Measurements from ENCODE around the gene C6orf47. TPM values are rescaled to one million over a fixed set of nuclear protein-coding genes. Genes with fewer than 3 reads are reported as not detected.
A peak's percentile ranks its signal among the peaks of the same experiment; 100 is the strongest.

The C6orf47 gene
- total and polyA plus RNA-seq, 2 of the 13 experiments (the other 11 are each of a cell fraction or from before 2014, with no cell fraction given), result 1.7 to 18.1 TPM

- TF ChIP-seq ZNF740 (CRISPR knock-in tag; IDR thresholded peaks at IDR 0.05), result no peak
- TF ChIP-seq PAWR (CRISPR knock-in tag; IDR thresholded peaks at IDR 0.05; ENCODE audit: borderline replicate concordance), result no peak
- TF ChIP-seq ZNF782 (CRISPR knock-in tag; IDR thresholded peaks at IDR 0.05; ENCODE audit: borderline replicate concordance), result no peak; the same call in 1 of the 2 replicates
- no peak for TF ChIP-seq CENPBD1 (CRISPR knock-in tag; IDR thresholded peaks at IDR 0.05; ENCODE audit: borderline replicate concordance, low read depth)
- 0 out of 2 replicates have a peak, but pooled peaks have one; percentile 72 for TF ChIP-seq RFXAP (CRISPR knock-in tag; IDR thresholded peaks at IDR 0.05; ENCODE audit: borderline replicate concordance)
- peak; percentile 68; the same call in 1 of the 2 replicates for TF ChIP-seq ZNF280B (CRISPR knock-in tag; IDR thresholded peaks at IDR 0.05; ENCODE audit: borderline replicate concordance)
- no peak for TF ChIP-seq NR1H2 (CRISPR knock-in tag; IDR thresholded peaks at IDR 0.05; ENCODE audit: borderline replicate concordance, low read depth)
- TF ChIP-seq ZNF720 (CRISPR knock-in tag; IDR thresholded peaks at IDR 0.05), result no peak
- peak; percentile 93 for TF ChIP-seq THAP11 (CRISPR knock-in tag; IDR thresholded peaks at IDR 0.05)
- TF ChIP-seq ZNF850 (CRISPR knock-in tag; conservative IDR thresholded peaks at IDR 0.05), result 0 out of 2 replicates have a peak, but pooled peaks have one; percentile 33
- peak; percentile 100 for TF ChIP-seq CEBPB (IDR thresholded peaks at IDR 0.05; ENCODE audit: borderline replicate concordance, low read depth, low read length)
- no peak; the same call in 1 of the 2 replicates for TF ChIP-seq KLF11 (CRISPR knock-in tag; IDR thresholded peaks at IDR 0.05)
- TF ChIP-seq TFAP4 (IDR thresholded peaks at IDR 0.05; ENCODE audit: borderline replicate concordance, low read depth), result peak; percentile 63
- peak; percentile 59; the same call in 1 of the 2 replicates for TF ChIP-seq SRF (IDR thresholded peaks at IDR 0.05; ENCODE audit: low read depth, low read length)
- no peak; the same call in 1 of the 2 replicates for TF ChIP-seq IRF9 (CRISPR knock-in tag; IDR thresholded peaks at IDR 0.05; ENCODE audit: borderline replicate concordance)
- TF ChIP-seq MXD1 (CRISPR knock-in tag; IDR thresholded peaks at IDR 0.05), result peak; percentile 71; the same call in 1 of the 2 replicates
- TF ChIP-seq CREBL2 (CRISPR knock-in tag; IDR thresholded peaks at IDR 0.05; ENCODE audit: borderline replicate concordance), result no peak
- no peak; the same call in 1 of the 2 replicates for TF ChIP-seq ZMYM2 (CRISPR knock-in tag; IDR thresholded peaks at IDR 0.05)
- TF ChIP-seq ZBTB33 (CRISPR knock-in tag; IDR thresholded peaks at IDR 0.05), result peak; percentile 52
- TF ChIP-seq HMG20A (CRISPR knock-in tag; IDR thresholded peaks at IDR 0.05; ENCODE audit: borderline replicate concordance), result no peak
- peak; percentile 87 for TF ChIP-seq ATF1 (CRISPR knock-in tag; IDR thresholded peaks at IDR 0.05)
Observed at GRCh38 chr6:31702819-31703716, 42.5 kb upstream of the C6orf47 start, which contains the start of gene ABHD16A (continued).

All from HepG2 (cell line).